HG03196 (cell line): ENCODE data around the gene KLK8.
"Not testable (repeated sequence)": the region's sequence is repeated elsewhere in the genome, so short reads cannot be mapped to it uniquely, and the experiment has no call there.

Experiments
- ATAC-seq: cut with Tn5 transposase; IDR thresholded peaks from one replicate; pipeline ENCODE4 v1.9.1; 2021; ENCODE audit not compliant: unreplicated experiment

The KLK8 gene

DNA sequence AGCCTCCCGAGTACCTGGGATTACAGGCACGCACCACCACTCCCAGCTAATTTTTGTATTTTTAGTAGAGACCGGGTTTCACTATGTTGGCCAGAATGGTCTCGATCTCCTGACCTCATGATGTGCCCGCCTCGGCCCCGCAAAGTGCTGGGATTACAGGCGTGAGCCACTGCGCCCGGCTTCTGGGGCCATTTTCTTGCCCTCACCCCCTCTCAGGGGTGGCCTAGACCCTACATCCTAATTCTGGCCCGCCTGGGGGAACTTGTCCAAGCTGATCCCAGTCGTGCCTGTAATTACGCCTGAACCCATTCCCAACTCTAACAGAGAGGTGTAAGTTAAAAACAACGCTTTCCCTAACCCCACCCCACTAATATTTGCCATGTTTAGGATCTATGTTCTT is 17.0 kb downstream of the KLK8 start:
- not testable (repeated sequence) for ATAC-seq

DNA sequence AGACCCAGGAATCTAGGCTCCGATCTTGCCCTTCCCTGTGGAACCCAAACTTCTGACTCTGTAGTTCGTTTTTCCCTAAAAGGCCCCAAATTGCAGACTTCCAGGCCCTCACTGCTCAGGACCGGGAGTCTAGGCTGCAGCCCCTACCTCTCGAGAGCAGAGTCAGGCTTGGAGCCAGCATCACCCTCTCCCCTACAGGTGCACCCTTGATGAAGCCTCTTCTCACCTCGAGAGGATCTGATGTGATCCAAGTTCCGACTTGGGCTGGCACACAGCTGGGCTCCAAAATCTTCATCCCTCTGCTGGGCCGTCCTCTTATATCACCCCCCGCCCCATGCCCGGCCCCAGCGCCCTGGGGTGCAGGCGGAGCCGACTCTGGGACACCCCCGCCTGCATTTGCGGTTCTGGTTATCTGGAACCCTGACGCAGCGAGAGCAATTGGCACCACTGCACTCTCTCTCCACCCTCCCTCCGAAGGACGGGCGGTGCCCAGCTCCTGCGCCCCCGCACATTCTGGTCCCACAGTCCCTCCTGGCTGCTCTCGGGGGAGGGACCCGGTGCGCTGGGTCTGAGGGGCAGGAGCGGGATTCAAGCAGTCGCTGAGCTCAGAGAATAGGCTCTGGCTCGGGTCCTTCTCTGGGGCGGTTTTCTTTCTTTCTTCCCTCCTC is 17.6 kb downstream of the KLK8 start, which contains the start of gene KLK7:
TSS of gene KLK7 (minus strand) at position 293 of the 668 bp plus-strand sequence. CDS start 1,518 bp downstream, outside the sequence.
- no peak for ATAC-seq

DNA sequence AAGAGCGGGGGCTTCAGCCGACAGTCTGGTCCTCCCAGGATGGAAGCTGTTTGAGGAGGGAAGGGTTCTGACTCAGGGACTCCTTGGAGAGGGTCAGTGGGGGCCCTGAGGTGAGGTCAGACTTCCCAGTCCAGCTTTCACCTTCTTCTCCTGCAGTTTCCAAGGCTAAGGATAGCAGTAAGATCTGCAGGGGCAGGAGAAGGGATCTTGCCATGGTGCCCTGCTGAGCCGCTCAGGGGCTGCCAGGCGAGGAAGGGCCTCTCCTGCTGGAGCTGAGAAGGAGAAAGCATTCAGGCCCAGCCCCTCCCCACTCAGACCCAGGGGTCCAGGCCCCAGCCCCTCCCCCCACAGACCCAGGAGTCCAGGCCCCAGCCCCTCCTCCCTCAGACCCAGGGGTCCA is 19.2 kb downstream of the KLK8 start:
- no peak for ATAC-seq

DNA sequence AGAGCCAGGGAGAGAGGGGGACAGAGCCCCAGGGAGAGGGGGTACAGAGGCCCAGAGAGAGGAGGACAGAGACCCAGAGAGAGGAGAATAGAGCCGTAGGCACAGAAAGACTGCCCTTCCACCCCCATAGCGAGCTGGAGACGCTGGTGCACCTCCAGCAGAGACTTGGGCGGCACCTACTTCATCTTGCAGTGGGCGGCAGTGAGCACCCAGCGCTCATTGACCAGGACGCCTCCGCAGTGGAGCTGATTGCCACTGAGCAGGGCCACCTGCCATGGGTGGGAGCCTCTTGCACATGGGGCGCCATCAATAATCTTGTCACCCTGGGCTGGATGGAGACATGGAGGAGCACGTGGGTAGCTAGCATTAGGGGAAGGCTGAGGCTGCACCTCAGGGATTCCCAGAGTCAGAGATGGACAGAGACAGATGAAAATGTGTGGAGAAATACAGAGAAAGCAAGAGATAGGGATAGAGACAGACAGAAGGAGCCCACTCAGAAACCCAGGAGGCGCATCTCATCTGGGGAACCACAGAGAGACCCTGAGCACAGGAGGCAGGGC is 19.7 kb downstream of the KLK8 start:
- ATAC-seq: no peak

DNA sequence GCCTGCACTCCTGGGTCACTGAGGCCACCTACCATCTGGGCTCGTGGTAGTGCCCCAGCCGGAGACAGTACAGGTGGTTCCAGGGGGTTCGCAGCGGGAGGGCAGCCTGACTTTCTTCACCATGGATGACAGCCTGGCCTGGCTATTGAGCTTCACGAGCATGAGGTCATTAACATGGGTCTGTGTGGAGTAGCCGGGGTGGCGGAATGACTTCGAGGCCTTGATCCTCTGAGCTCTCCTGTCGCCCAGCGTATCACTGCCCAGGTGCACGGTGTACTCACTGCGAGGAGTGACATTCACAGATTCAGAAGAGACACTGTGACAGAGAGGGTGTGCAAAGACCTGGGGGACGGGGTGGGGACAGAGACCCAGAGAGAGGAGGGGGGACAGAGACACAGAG is 21.2 kb downstream of the KLK8 start:
- ATAC-seq: no peak

DNA sequence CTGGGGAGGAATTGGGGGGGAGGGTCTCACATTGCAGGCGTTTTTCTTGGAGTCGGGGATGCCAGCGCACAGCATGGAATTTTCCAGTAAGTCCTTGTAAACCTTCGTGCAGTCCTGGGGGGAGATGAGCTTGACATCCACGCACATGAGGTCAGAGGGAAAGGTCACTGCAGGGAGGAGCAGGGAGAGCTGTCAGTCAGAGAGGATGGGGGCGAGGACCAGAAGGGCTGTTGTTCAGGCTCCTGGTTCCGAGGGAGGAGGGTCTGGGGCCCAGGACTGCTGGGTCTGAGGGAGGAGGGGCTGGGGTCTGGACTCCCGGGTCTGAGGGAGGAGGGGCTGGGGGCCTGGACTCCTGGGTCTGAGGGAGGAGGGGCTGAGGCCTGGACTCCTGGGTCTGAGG is 21.6 kb downstream of the KLK8 start:
- no peak for ATAC-seq

DNA sequence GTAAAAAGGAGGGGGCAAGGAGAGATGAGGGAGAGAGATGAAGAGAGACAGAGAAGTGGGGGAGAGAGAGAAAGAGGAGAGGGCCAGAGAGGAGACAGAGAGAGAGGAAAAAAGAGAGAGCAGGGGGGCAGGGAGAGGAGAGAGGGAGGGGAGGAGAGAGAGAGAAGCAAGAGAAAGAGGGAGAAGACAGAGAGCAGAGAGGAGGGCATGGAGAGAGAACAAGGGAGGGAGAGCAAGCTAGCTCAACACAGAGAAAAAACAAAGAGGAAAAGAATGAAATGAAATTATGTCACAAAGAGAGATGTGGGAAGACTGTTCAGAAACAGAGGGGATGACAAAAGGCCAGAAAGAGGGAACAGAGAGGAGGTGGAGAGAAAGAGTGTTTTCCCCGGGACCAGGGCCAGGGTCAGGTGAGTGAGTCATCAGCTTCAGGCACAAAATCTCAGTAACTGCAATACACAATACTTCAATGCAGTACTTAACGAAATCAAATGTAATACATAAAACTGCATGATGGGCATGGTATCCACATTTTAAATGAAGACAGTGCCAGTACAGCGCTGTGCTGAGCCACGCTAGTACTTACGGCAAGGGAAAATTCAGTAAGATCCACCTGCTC is 22.5 kb downstream of the KLK8 start:
- ATAC-seq: no peak

DNA sequence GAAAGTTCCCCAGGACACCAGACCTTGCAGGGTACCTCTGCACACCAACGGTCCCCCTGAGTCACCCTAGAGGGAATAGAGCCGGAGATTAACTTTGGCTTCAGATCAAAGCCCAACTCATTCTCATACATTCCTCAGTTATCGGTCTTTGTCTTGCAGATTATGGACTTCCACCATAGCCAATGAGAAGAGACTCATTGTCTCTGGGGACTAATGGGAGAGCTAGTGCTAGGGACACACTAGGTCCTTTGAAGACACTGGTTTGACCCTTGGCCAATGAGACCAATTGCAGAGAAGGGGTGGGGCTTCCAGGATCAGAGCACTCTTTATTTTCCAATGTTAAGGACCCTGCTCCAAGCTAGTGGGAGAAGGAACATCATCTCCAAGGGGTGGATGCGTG is 23.8 kb downstream of the KLK8 start:
- ATAC-seq: no peak

DNA sequence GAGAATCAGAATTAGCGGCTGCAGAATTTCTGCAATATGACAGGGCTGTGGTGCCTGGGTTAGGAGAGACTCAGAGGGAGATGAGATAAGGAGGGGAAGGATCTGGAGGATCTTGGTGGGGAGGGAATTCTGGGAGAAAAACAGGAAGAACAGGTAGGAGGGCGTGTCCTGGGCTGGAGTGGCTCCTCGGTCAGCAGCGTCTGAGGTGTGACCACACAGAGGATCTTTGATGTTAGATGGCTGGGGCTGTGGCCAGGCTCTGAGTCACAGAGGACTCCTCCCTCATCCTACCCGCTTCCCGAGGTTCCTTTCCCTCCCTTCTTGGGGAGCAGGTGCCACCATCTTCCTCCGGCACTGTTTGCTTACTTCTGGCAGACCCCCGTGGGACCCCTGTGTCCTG is 25.6 kb downstream of the KLK8 start:
- ATAC-seq: no peak

DNA sequence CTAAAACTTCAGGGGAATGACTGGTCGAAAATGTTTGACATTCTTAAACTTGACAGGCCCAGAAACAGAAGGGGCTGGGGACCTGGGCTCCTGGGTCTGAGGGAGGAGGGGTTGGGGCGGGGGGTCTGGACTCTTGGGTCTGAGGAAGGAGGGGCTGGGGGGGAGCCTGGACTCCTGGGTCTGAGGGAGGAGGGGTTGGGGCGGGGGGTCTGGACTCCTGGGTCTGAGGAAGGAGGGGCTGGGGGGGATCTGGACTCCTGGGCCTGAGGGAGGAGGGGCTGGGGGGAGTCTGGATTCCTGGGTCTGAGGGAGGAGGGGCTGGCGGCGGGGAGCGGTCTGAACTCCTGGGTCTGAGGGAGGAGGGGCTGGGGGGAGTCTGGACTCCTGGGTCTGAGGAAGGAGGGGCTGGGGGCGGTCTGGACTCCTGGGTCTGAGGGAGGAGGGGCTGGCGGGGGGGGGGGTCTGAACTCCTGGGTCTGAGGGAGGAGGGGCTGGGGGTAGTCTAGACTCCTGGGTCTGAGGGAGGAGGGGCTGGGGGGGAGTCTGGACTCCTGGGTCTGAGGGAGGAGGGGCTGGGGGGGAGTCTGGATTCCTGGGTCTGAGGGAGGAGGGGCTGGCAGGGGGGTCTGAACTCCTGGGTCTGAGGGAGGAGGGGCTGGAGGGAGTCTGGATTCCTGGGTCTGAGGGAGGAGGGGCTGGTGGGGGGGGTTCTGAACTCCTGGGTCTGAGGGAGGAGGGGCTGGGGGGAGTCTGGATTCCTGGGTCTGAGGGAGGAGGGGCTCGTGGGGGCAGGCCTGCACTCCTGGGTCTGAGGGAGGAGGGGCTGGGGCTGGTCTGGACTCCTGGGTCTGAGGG is 26.5 kb downstream of the KLK8 start:
- ATAC-seq: no peak

DNA sequence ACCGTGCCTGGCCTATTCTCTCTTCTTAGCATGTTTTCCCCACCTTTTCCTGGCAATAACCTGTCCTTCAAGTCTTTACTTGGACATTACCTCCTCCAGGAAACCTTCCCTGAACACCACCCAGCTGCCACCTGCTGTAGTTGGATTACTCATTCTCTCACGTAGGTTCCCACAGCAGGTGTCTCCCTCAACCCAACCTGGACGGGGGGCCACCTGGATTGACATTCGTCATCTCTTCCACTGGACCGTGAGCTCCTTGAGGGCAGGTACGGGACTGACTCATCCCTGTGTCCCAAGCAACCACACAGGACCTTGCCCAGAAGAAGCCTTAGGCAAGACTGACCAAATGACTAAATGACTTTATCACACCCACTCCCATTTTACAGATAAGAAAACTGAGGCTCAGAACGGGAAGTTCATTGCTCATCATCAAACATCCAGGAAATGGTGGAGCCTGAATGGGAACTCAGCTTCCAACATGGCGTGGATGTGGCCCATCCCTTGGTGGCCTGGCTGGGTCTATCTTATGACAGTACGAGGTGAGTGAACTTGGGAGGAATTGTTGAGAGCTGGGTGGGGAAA is 28.5 kb downstream of the KLK8 start:
- no peak for ATAC-seq

DNA sequence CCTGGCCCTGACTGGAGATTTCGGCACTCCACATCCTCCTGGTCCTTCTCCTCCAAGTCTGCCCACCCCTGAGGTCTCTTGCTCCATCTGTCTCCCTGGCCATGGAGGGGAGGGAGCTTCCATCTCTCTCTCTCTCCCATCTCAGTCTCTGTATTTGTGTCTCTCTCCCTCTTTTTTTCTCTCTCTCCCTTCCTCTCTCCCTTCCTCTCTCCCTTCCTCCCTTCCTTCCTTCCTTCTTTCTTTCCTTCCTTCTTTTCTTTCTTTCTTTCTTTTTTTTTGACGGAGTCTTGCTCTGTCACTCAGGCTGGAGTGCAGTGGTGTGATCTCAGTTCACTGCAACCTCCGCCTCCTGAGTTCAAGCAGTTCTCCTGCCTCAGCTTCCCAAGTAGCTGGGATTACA is 31.6 kb downstream of the KLK8 start:
- not testable (repeated sequence) for ATAC-seq

DNA sequence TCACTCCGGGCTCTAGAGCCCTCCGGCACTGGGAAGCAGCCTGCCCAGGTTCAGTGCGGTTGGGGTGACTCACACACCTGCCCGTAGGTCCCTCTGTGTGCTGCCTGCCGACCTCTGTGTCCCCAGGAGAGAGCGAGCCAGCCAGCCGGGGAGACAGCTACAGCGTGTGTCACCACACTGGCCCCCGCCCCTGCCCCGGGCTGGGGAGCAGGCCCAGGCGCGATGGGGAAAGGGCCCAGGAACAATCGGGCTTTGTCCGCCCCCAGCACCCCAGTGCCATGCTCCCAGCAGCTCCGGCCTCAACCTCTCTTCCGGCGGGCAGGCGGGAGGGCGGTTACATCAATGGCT is 32.0 kb downstream of the KLK8 start, which contains the start of gene KLK6:
TSS of gene KLK6 (minus strand) at position 179 of the 348 bp plus-strand sequence. CDS start 1,487 bp downstream, outside the sequence.
- ATAC-seq: no peak

DNA sequence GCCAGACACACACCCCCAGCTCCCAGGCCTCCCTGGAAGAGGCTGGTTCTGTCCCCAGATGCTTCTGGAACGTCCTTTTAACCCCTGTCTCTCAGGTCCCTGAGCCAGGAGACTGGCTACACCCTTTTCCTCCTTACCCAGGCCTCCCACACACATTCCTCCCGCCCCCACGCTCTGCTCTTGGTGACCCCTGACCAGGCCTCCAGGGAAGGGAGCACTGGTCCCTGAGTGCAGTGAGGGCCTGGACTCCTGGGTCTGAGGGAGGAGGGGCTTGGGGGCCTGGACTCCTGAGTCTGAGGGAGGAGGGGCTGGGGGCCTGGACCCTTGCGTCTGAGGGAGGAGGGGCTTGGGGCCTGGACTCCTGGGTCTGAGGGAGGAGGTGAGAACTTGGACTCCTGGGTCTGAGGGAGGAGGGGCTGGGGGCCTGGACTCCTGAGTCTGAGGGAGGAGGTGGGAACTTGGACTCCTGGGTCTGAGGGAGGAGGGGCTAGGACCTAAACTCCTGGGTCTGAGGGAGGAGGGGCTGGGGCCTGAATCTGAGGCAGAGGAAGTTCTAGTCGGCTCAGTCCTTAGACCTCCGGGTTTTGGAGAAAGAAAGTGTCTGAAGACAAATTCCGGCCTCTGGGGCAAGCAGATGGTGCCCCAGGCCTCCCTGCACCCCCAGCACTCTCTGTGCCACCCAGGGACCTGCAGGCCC is 32.5 kb downstream of the KLK8 start:
- ATAC-seq: no peak

DNA sequence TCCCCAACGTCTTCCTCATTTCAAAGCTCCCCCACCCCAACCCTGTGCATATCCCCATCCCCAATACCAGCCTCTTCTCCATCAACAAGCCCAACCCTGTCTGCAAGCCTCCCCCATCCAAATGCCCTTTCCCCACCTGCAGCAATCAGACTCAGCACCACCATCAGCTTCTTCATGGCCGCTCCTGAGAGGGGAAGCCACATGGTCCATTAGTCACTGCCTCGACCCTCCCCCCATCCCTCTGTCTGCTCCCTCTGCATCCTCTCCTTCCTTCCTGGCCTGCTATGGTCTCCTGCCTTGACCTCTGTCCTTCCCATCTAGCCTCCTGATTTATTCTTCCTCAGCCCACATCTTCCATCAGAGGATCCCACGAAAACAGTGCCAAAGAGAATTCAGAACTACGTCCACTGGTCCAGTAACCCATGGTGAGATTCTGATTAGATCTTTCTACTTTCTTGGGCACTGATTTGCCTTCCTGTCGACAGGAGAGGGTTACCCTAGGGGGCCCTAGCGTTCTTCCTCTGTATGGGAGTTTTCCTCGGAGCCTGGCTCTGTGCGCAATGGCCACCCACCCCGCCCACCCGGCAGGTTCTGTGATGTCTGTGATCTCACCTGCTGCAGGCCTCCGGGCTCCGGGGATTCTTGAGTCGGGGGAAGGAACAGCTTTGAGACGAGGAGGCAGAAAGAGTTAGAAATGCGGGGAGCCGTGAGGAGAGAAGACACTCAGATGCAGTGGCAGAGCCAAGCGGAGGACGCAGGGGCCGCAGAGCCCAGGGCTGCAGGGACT is 33.3 kb downstream of the KLK8 start:
- no peak for ATAC-seq

DNA sequence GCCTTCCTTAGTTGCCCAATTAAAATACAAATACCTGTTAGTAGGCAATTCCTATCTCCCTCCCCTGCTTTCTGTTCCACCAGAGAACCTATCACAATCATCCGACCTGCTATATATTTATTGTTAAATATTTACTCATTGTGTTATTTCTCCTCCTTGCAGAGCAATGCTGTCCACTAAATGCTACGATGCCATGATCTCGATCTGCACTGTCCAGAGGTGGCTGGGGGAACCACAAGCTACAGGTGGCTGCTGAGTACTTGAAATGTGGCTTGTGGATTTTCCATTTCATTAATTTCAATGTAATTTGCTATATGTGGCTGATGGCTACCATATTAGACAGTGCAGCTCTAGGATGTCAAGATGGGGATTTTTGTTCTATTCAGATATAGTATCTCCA is 37.1 kb downstream of the KLK8 start:
- ATAC-seq: no peak

DNA sequence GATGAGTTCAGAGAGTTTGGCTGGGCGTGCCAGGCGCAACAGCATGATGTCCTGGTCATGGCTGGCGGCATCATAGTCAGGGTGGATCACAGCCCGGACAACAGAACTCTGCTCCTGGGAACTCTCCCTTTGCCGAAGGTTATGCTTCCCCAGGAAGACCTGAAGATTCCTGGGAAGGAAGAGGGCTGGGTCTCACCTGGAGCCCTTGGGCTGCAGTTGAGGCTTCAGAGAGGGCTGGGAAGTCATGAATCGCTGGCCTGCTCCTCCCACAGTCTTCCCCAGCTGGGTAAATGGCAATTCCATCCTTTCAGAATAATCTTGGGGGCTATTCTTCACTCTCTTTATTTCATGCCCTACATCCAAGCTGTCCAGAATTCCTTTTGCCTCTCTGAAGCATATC is 38.0 kb downstream of the KLK8 start:
- no peak for ATAC-seq

DNA sequence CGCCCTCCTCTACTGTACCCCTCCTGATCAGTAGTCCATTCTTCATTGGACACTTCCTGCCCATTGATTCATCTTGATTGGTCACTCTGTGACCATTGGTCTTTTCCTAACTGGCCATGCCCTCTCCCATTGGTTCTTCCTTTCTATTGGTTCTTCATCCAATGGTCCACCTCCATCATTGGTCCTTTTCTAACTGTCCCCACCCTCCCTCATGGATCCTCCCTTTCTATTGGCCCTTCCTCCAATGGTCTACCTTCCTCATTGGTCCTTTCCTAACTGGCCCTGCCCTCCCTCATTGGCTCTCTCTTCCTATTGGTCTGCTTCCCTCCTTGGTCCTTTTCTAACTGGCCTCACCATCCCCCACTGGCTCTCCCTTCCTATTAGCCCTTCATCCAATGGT is 39.2 kb downstream of the KLK8 start:
- no peak for ATAC-seq

DNA sequence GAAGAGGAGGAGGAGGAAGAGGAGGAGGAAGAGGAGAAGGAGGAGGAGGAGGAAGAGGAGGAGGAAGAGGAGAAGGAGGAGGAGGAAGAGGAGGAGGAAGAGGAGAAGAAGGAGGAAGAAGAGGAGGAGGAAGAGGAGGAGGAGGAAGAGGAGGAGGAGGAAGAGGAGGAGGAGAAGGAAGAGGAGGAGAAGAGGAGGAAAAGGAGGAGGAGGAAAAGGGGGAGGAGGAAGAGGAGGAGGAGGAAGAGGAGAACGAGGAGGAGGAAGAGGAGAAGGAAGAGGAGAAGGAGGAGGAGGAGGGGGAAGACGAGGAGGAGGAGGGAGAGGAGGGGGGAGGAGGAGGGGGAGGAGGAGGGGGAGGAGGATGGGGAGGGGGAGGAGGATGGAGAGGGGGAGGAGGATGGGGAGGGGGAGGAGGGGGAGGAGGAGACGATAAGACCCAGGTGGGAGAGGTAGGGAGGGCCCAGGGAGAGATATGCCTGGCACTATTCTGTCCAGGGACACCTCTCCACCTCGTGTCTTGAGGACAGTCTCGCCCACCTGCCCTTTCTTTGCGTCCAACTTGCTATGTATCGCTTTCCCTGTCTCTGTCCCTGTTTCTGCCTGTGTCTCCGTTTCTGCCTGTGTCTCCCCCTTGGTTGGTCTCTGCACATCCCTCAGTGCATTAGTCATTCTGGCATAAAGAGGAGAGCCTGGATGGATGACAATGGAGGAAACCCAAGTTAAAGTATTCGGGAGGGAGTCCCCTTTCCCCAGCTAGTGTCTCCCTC is 41.5 kb downstream of the KLK8 start:
- no peak for ATAC-seq
